Measurements from ENCODE around the gene ABCB8. TPM values are rescaled to one million over a fixed set of nuclear protein-coding genes. Genes with fewer than 3 reads are reported as not detected.

ABCB8 gene
- total and polyA plus RNA-seq, 9 of the 15 experiments (the other 6 are each of a cell fraction or from before 2014, with no cell fraction given): 7.6 to 106 (median 36.3) TPM

DNA sequence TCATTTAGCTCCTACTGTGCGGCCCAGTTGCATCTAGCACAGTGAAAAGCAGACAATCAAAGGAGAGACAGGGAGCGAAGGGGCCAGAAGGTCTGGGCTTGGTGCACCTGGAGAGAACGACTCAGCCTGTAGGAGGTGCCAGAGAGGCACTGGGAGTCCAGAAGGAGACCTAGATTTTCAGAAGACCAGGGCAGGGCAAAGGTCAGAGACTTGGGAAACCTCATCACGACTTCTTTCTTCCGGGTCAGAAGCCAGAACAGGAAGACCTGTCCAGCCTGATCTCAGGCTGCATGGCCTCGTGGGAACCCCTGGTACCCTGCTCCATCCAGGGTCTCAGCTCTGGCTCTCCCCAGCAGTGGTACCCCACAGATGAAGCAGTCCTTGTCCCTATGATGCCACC lies 63.2 kb downstream of the ABCB8 start (continued):
- TF ChIP-seq HMG20A (CRISPR knock-in tag; conservative IDR thresholded peaks at IDR 0.05) (no peak), RBFOX2 (IDR thresholded peaks at IDR 0.05; ENCODE audit: low read depth, low read length) (no peak), XRCC5 (IDR thresholded peaks at IDR 0.05; ENCODE audit: low read depth, low read length) (peak; percentile 66; the same call in 1 of the 2 replicates), ZNF644 (tag; IDR thresholded peaks at IDR 0.05; ENCODE audit: low read depth) (no peak), ZNF668 (CRISPR knock-in tag; IDR thresholded peaks at IDR 0.05) (no peak), CBX5 (IDR thresholded peaks at IDR 0.05; ENCODE audit: borderline replicate concordance, low read depth) (no peak), NRF1 (conservative IDR thresholded peaks at IDR 0.05 in 1 of 2, IDR thresholded peaks at IDR 0.05 in 1 of 2) (no peak), ZNF551 (CRISPR knock-in tag; IDR thresholded peaks at IDR 0.05) (no peak), ZNF175 (CRISPR knock-in tag; IDR thresholded peaks at IDR 0.05; ENCODE audit: low read depth) (0 out of 2 replicates have a peak, but pooled peaks have one; percentile 42), TEAD2 (tag; IDR thresholded peaks at IDR 0.05) (no peak)
- TF ChIP-seq, protein P1, sequence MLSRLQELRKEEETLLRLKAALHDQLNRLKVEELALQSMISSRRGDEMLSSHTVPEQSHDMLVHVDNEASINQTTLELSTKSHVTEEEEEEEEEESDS (CRISPR knock-in tag; IDR thresholded peaks at IDR 0.05): no peak
- TF ChIP-seq, protein P2, sequence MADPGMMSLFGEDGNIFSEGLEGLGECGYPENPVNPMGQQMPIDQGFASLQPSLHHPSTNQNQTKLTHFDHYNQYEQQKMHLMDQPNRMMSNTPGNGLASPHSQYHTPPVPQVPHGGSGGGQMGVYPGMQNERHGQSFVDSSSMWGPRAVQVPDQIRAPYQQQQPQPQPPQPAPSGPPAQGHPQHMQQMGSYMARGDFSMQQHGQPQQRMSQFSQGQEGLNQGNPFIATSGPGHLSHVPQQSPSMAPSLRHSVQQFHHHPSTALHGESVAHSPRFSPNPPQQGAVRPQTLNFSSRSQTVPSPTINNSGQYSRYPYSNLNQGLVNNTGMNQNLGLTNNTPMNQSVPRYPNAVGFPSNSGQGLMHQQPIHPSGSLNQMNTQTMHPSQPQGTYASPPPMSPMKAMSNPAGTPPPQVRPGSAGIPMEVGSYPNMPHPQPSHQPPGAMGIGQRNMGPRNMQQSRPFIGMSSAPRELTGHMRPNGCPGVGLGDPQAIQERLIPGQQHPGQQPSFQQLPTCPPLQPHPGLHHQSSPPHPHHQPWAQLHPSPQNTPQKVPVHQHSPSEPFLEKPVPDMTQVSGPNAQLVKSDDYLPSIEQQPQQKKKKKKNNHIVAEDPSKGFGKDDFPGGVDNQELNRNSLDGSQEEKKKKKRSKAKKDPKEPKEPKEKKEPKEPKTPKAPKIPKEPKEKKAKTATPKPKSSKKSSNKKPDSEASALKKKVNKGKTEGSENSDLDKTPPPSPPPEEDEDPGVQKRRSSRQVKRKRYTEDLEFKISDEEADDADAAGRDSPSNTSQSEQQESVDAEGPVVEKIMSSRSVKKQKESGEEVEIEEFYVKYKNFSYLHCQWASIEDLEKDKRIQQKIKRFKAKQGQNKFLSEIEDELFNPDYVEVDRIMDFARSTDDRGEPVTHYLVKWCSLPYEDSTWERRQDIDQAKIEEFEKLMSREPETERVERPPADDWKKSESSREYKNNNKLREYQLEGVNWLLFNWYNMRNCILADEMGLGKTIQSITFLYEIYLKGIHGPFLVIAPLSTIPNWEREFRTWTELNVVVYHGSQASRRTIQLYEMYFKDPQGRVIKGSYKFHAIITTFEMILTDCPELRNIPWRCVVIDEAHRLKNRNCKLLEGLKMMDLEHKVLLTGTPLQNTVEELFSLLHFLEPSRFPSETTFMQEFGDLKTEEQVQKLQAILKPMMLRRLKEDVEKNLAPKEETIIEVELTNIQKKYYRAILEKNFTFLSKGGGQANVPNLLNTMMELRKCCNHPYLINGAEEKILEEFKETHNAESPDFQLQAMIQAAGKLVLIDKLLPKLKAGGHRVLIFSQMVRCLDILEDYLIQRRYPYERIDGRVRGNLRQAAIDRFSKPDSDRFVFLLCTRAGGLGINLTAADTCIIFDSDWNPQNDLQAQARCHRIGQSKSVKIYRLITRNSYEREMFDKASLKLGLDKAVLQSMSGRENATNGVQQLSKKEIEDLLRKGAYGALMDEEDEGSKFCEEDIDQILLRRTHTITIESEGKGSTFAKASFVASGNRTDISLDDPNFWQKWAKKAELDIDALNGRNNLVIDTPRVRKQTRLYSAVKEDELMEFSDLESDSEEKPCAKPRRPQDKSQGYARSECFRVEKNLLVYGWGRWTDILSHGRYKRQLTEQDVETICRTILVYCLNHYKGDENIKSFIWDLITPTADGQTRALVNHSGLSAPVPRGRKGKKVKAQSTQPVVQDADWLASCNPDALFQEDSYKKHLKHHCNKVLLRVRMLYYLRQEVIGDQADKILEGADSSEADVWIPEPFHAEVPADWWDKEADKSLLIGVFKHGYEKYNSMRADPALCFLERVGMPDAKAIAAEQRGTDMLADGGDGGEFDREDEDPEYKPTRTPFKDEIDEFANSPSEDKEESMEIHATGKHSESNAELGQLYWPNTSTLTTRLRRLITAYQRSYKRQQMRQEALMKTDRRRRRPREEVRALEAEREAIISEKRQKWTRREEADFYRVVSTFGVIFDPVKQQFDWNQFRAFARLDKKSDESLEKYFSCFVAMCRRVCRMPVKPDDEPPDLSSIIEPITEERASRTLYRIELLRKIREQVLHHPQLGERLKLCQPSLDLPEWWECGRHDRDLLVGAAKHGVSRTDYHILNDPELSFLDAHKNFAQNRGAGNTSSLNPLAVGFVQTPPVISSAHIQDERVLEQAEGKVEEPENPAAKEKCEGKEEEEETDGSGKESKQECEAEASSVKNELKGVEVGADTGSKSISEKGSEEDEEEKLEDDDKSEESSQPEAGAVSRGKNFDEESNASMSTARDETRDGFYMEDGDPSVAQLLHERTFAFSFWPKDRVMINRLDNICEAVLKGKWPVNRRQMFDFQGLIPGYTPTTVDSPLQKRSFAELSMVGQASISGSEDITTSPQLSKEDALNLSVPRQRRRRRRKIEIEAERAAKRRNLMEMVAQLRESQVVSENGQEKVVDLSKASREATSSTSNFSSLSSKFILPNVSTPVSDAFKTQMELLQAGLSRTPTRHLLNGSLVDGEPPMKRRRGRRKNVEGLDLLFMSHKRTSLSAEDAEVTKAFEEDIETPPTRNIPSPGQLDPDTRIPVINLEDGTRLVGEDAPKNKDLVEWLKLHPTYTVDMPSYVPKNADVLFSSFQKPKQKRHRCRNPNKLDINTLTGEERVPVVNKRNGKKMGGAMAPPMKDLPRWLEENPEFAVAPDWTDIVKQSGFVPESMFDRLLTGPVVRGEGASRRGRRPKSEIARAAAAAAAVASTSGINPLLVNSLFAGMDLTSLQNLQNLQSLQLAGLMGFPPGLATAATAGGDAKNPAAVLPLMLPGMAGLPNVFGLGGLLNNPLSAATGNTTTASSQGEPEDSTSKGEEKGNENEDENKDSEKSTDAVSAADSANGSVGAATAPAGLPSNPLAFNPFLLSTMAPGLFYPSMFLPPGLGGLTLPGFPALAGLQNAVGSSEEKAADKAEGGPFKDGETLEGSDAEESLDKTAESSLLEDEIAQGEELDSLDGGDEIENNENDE (IDR thresholded peaks at IDR 0.05; ENCODE audit: low read depth, low read length): no peak
- TF ChIP-seq, protein P3, sequence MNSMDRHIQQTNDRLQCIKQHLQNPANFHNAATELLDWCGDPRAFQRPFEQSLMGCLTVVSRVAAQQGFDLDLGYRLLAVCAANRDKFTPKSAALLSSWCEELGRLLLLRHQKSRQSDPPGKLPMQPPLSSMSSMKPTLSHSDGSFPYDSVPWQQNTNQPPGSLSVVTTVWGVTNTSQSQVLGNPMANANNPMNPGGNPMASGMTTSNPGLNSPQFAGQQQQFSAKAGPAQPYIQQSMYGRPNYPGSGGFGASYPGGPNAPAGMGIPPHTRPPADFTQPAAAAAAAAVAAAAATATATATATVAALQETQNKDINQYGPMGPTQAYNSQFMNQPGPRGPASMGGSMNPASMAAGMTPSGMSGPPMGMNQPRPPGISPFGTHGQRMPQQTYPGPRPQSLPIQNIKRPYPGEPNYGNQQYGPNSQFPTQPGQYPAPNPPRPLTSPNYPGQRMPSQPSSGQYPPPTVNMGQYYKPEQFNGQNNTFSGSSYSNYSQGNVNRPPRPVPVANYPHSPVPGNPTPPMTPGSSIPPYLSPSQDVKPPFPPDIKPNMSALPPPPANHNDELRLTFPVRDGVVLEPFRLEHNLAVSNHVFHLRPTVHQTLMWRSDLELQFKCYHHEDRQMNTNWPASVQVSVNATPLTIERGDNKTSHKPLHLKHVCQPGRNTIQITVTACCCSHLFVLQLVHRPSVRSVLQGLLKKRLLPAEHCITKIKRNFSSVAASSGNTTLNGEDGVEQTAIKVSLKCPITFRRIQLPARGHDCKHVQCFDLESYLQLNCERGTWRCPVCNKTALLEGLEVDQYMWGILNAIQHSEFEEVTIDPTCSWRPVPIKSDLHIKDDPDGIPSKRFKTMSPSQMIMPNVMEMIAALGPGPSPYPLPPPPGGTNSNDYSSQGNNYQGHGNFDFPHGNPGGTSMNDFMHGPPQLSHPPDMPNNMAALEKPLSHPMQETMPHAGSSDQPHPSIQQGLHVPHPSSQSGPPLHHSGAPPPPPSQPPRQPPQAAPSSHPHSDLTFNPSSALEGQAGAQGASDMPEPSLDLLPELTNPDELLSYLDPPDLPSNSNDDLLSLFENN (IDR thresholded peaks at IDR 0.05; ENCODE audit: low read depth in 2 of 2, low read length in 2 of 2): 0 out of 4 replicates have a peak, but pooled peaks of 1 of the 2 experiments have one; percentile 47

Measured in K562 (cell line).